Measurements from ENCODE around the gene MGST2. TPM values are rescaled to one million over a fixed set of nuclear protein-coding genes. Genes with fewer than 3 reads are reported as not detected.

MGST2 gene
- total RNA-seq, 2 donors from 2014 or later = 24.3 to 35.5 TPM

DNA sequence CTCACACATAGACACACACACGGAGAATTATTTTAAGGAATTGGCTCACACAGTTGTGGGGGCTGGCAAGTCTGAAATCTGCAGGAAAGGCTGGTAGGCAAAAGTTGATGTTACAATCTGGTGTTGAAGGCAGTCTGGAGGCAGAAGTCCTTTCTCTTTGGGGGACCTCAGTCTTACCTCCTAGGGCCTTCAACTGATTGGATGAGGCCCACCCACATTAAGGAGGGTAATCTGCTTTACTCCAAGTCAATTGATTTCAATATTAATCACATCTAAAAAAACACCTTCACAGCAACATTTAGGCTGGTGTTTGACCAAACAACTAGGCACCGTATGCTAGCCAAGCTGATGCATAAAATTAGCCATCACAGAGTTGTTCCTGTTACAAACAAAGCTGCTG is 10.7 kb downstream of the MGST2 start:
- Histone ChIP-seq H3K4me1 (ENCODE audit: control insufficient read depth in 1 of 2, low read depth in 2 of 2) (no peaks in the 10 kb centered on the region), H3K9me3 (no peaks in the 10 kb centered on the region), H3K27ac (no peak overlapping the region), H3K27me3 (replicated peaks; ENCODE audit: insufficient read depth) (no peaks in the 10 kb centered on the region), H3K4me3 (no peak overlapping the region), H3K36me3 (no peaks in the 10 kb centered on the region)
- TF ChIP-seq, protein P1, sequence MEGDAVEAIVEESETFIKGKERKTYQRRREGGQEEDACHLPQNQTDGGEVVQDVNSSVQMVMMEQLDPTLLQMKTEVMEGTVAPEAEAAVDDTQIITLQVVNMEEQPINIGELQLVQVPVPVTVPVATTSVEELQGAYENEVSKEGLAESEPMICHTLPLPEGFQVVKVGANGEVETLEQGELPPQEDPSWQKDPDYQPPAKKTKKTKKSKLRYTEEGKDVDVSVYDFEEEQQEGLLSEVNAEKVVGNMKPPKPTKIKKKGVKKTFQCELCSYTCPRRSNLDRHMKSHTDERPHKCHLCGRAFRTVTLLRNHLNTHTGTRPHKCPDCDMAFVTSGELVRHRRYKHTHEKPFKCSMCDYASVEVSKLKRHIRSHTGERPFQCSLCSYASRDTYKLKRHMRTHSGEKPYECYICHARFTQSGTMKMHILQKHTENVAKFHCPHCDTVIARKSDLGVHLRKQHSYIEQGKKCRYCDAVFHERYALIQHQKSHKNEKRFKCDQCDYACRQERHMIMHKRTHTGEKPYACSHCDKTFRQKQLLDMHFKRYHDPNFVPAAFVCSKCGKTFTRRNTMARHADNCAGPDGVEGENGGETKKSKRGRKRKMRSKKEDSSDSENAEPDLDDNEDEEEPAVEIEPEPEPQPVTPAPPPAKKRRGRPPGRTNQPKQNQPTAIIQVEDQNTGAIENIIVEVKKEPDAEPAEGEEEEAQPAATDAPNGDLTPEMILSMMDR (IDR thresholded peaks at IDR 0.05) = no peak
- ATAC-seq (ENCODE audit: insufficient number of reproducible peaks, low FRiP score, low read depth) (no peak), DNase-seq (ENCODE audit: low spot score) (no peak)

DNA sequence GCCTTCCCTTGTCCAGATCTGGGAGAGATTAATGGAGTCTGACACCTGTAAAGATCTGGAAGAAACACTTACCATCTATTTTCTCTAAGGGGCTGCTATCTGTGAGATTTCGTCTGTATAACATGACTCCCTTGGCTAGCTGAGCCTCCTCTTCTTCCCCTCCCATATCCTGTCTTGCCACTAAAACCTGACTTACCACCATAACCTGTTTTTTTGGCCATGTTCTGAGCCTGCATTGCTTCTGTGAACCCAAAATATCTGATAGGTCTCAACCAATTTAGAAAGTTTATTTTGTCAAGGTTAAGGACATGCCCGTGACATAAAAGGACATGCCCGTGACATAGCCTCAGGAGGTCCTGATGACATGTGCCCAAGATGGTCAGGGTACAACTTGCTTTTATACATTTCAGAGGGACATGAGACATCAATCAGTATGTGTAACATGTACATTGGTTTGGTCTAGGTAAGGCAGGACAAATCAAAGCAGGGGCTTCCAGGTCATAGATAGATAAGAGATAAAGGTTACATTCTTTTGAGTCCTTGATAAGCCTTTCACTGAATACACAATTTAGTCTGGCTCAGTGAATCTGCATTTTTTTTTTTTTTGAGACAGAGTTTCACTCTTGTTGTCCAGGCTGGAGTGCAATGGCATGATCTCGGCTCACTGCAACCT is 11.4 kb downstream of the MGST2 start:
- TF ChIP-seq, protein P1 (IDR thresholded peaks at IDR 0.05) = no peak
- no peaks in the 10 kb centered on the region for H3K36me3 ChIP-seq

DNA sequence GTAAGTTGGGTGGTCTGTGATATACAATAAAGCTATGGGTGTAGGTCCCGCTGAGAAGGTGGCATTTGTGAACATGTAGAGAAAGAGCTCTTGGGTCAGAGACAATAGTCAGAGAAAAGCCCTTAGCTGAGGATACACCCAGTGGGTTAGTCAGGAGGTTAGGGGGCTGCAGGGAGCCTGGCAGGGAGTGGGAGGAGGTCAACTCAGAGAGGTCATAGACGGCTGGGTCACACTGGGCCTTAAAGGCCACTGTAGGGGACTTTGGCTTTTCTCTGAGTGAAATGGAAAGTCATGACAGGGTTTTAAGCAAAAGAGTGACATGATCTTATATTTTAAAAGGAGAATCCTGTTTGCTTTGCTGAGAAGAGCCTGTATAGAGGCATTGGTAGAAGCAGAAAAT is 16.7 kb downstream of the MGST2 start:
- DNase-seq (ENCODE audit: low spot score) (no peak), ATAC-seq (ENCODE audit: insufficient number of reproducible peaks, low FRiP score, low read depth) (no peak)
- Histone ChIP-seq H3K27ac (no peak overlapping the region), H3K9me3 (no peaks in the 10 kb centered on the region), H3K36me3 (no peaks in the 10 kb centered on the region), H3K4me3 (no peak overlapping the region), H3K27me3 (replicated peaks; ENCODE audit: insufficient read depth) (no peaks in the 10 kb centered on the region), H3K4me1 (ENCODE audit: control insufficient read depth in 1 of 2, low read depth in 2 of 2) (peaks cover 20 to 31% of the 10 kb centered on the region in 2 donors)
- TF ChIP-seq, protein P1 (IDR thresholded peaks at IDR 0.05) = no peak

More for the DNA sequence above, 11.4 kb downstream of the MGST2 start:
- DNase-seq (ENCODE audit: low spot score) (no peak), ATAC-seq (ENCODE audit: insufficient number of reproducible peaks, low FRiP score, low read depth) (no peak)
- H3K4me1 ChIP-seq (ENCODE audit: control insufficient read depth in 1 of 2, low read depth in 2 of 2) = peaks cover under 1 to 2% of the 10 kb centered on the region in 2 donors
- H3K9me3 ChIP-seq = no peaks in the 10 kb centered on the region
- no peak overlapping the region for H3K27ac ChIP-seq
- no peak overlapping the region for H3K4me3 ChIP-seq
- H3K27me3 ChIP-seq (replicated peaks; ENCODE audit: insufficient read depth) = no peaks in the 10 kb centered on the region

DNA sequence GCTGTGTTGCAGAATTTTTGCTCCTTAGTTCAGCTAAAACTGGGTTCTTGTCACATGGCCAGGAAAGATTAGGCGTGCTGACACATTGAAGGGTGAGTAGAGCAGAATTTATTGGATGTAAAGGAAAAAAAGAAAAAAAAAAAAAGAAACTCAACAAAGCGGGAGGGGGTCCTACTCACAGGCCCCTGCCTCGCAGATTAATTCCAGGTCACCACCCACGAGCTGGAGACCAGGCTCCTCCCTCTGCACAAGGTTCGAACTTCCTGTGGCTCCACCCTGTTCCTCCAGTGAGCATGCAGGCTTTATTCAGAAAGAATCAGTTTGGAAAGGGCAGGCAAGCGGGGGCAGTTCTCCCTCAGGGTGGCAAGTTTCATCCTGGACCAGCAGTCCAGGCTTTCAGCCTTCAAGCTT is 17.1 kb downstream of the MGST2 start:
- H3K9me3 ChIP-seq = no peaks in the 10 kb centered on the region
- ATAC-seq (ENCODE audit: insufficient number of reproducible peaks, low FRiP score, low read depth) = no peak
- no peak for DNase-seq (ENCODE audit: low spot score)
- no peak overlapping the region for H3K27ac ChIP-seq
- TF ChIP-seq, protein P1 (IDR thresholded peaks at IDR 0.05) = no peak
- H3K27me3 ChIP-seq (replicated peaks; ENCODE audit: insufficient read depth) = no peaks in the 10 kb centered on the region
- peaks cover 23 to 35% of the 10 kb centered on the region in 2 donors for H3K4me1 ChIP-seq (ENCODE audit: control insufficient read depth in 1 of 2, low read depth in 2 of 2)
- H3K4me3 ChIP-seq = no peak overlapping the region
- H3K36me3 ChIP-seq = no peaks in the 10 kb centered on the region

DNA sequence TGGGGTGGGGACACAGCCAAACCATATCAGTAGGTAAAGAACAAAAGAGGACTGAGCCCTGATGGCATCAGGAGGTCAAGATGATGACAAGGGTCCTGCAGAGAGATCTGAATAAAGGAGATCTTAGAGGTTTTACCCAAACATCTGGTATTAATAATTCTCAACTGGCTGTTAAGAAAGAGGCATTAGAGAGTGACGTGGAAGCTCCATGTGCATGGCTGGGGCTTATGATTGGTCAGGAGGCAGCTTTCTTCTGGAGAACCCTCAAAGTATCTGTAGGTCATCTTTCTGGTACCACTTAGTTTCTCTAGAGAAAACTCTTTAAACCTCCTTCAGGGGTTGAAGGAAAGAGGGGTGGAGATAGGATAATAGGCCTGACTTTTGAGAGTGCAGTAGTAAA is 18.7 kb downstream of the MGST2 start:
- TF ChIP-seq, protein P1 (IDR thresholded peaks at IDR 0.05) = no peak
- no peak for DNase-seq (ENCODE audit: low spot score)
- peaks cover 23 to 35% of the 10 kb centered on the region in 2 donors for H3K4me1 ChIP-seq (ENCODE audit: control insufficient read depth in 1 of 2, low read depth in 2 of 2)
- no peaks in the 10 kb centered on the region for H3K36me3 ChIP-seq
- H3K27me3 ChIP-seq (replicated peaks; ENCODE audit: insufficient read depth) = no peaks in the 10 kb centered on the region
- no peaks in the 10 kb centered on the region for H3K9me3 ChIP-seq
- no peak overlapping the region for H3K27ac ChIP-seq
- no peak overlapping the region for H3K4me3 ChIP-seq
- ATAC-seq (ENCODE audit: insufficient number of reproducible peaks, low FRiP score, low read depth) = no peak

Data from thoracic aorta (tissue), 2 donors.